B cell (primary cell): ENCODE results near the gene PAPPA. TPM values are rescaled to one million over a fixed set of nuclear protein-coding genes. Genes with fewer than 3 reads are reported as not detected.

Experiments used
- ATAC-seq: fragments of 200-7000 bp; cut with Tn5 transposase; one replicate; pipeline ENCODE4 v1.10.0; 2021; ENCODE audit warnings: low read depth, mild to moderate bottlenecking, moderate number of reproducible peaks, moderate library complexity
- CTCF ChIA-PET: fragments of 350-600 bp; sonication (Branson Sonifier 250); formaldehyde crosslinking; loops from one replicate; lab custom pipeline; 2021; ENCODE audit warnings: antibody characterized with exemption, inconsistent platforms; lab: Charles Lee
- POLR2A ChIA-PET: fragments of 350-600 bp; sonication (Branson Sonifier 250); formaldehyde crosslinking; loops from one replicate; lab custom pipeline; 2021; ENCODE audit warnings: antibody characterized with exemption; lab: Charles Lee
- DNase-seq: peaks from one replicate; pipeline ENCODE4 v3.0.0; 2013
- H2AFZ ChIP-seq: 2 replicates; pipeline ENCODE4 v1.6.1; 2012; ENCODE audit warnings: mild to moderate bottlenecking, low read depth, low read length; ENCODE audit not compliant: insufficient read depth, poor library complexity, severe bottlenecking
- H3K27ac ChIP-seq, 2 donors: 1 replicate in 1 of 2; 2 replicates in 1 of 2; pipeline ENCODE4 v1.5.1; 2012 to 2013; ENCODE audit warnings: low read length in 2 of 2, mild to moderate bottlenecking in 2 of 2, moderate library complexity in 1 of 2
- H3K27me3 ChIP-seq, 4 experiments: fragments of 200-600 bp in 1 of 4; sonication (generic) in 1 of 4; replicated peaks in 1 of 4; 1 replicate in 2 of 4; 2 replicates in 2 of 4; pipeline versions ENCODE4 v1.6.1 to v1.7.0; 2013 to 2016; ENCODE audit warnings: low read length in 3 of 4, mild to moderate bottlenecking in 2 of 4, mixed read lengths in 1 of 4, moderate library complexity in 1 of 4; ENCODE audit not compliant: insufficient read depth in 4 of 4, control insufficient read depth in 3 of 4; ENCODE audit errors: control extremely low read depth in 1 of 4
- H3K36me3 ChIP-seq, 2 experiments: replicated peaks in 1 of 2; 1 replicate in 1 of 2; 2 replicates in 1 of 2; pipeline versions ENCODE4 v1.6.1 to v1.7.1; 2013; ENCODE audit warnings: low read length in 1 of 2; ENCODE audit not compliant: insufficient read depth in 2 of 2, control insufficient read depth in 1 of 2; ENCODE audit errors: control extremely low read depth in 1 of 2, extremely low read depth in 1 of 2
- H3K4me1 ChIP-seq, 2 donors: fragments of 200-600 bp in 1 of 2; sonication (generic) in 1 of 2; 1 replicate in 1 of 2; 2 replicates in 1 of 2; pipeline versions ENCODE4 v1.5.1 to v1.6.1; 2013 to 2017; ENCODE audit warnings: low read length in 2 of 2; ENCODE audit not compliant: control insufficient read depth in 2 of 2, insufficient read depth in 2 of 2
- H3K4me2 ChIP-seq: replicated peaks from 2 replicates; pipeline ENCODE3; 2012; ENCODE audit warnings: mild to moderate bottlenecking, low read depth, low read length; ENCODE audit not compliant: poor library complexity, severe bottlenecking
- H3K4me3 ChIP-seq, 5 experiments: fragments of 200-600 bp in 1 of 5; sonication (generic) in 1 of 5; 1 replicate in 3 of 5; 2 replicates in 2 of 5; pipeline versions ENCODE4 v1.5.1 to v1.7.0; 2011 to 2016; ENCODE audit warnings: low read length in 4 of 5, mild to moderate bottlenecking in 4 of 5, low read depth in 2 of 5, control low read depth in 1 of 5, moderate library complexity in 1 of 5; ENCODE audit not compliant: insufficient read depth in 1 of 5; ENCODE audit errors: control extremely low read depth in 1 of 5, extremely low read depth in 1 of 5
- H3K79me2 ChIP-seq: fragments of 200-600 bp; sonication (generic); one replicate; pipeline ENCODE4 v1.6.0; 2016; ENCODE audit warnings: low read length; ENCODE audit not compliant: control insufficient read depth, insufficient read depth
- H3K9ac ChIP-seq: fragments of 200-600 bp; sonication (generic); 2 replicates; pipeline ENCODE4 v1.6.1; 2017; ENCODE audit warnings: mild to moderate bottlenecking, low read length, moderate library complexity
- H3K9me3 ChIP-seq, 3 donors: one replicate each; pipeline versions ENCODE4 v1.6.1 to v1.7.1; 2013; ENCODE audit warnings: low read length in 2 of 3; ENCODE audit not compliant: control insufficient read depth in 2 of 3, insufficient read depth in 1 of 3; ENCODE audit errors: control extremely low read depth in 1 of 3
- H4K20me1 ChIP-seq: 2 replicates; pipeline ENCODE4 v1.6.0; 2012; ENCODE audit warnings: mild to moderate bottlenecking, low read length; ENCODE audit not compliant: insufficient read depth, control insufficient read depth, poor library complexity, severe bottlenecking
- H3K27ac Mint-ChIP-seq: one replicate; pipeline ENCODE4 v1.8.0; 2021; ENCODE audit warnings: mixed read lengths
- H3K27me3 Mint-ChIP-seq: one replicate; pipeline ENCODE4 v1.8.0; 2021; ENCODE audit warnings: mixed read lengths
- H3K4me1 Mint-ChIP-seq: one replicate; pipeline ENCODE4 v1.8.0; 2021; ENCODE audit warnings: mixed read lengths
- H3K4me3 Mint-ChIP-seq: one replicate; pipeline ENCODE4 v1.8.0; 2021; ENCODE audit warnings: mixed read lengths
- H3K9me3 Mint-ChIP-seq: one replicate; pipeline ENCODE4 v1.8.0; 2022; ENCODE audit warnings: mixed read lengths; ENCODE audit not compliant: insufficient read depth
- CTCF ChIP-seq: fragments of 200-600 bp; IDR thresholded peaks from one replicate; pipeline ENCODE4 v1.8.0; 2022; ENCODE audit warnings: antibody characterized with exemption, mild to moderate bottlenecking
- EZH2 ChIP-seq: IDR thresholded peaks from 2 replicates; pipeline ENCODE4 v1.6.1; 2012; ENCODE audit warnings: borderline replicate concordance, low read depth, mild to moderate bottlenecking, moderate library complexity, low read length; ENCODE audit not compliant: insufficient read depth, poor library complexity, severe bottlenecking
- WGBS: methylation state at CpG from one replicate; pipeline ENCODE4 v1.1.5; 2013; ENCODE audit warnings: missing lambda C conversion rate; ENCODE audit not compliant: insufficient coverage; 5-methylcytosine and 5-hydroxymethylcytosine counted together
- intact Hi-C: fragments of 100-400 bp; cut with micrococcal nuclease; formaldehyde crosslinking; loops from one replicate; pipeline ENCODE4 v1.10.0; 2022
- polyA plus RNA-seq: library from polyadenylated mRNA; depleted of rRNA; stranded (reverse); fragments of >200 nt; gene quantifications from 2 replicates; pipeline ENCODE4 v1.2.3, GENCODE V29; 2012
- total RNA-seq, 2 donors: library from RNA; stranded (reverse); fragments of 120-200 nt in 1 of 2; gene quantifications; 1 replicate in 1 of 2; 2 replicates in 1 of 2; pipeline versions ENCODE4 v1.2.3 to v1.2.4, GENCODE V29; 2013 to 2022

The PAPPA gene
- total and polyA plus RNA-seq, 2 donors (not counting 1 experiment from before 2014, with no cell fraction given), result not detected

GRCh38 chr9:116317503-116317902 lies 163.9 kb downstream of the PAPPA start:
- H3K4me3 Mint-ChIP-seq, result no peak overlapping the region
- no peak for ATAC-seq
- no peak for DNase-seq
- POLR2A ChIA-PET, result no interaction called here
- Histone ChIP-seq H3K4me1 (no peaks in the 10 kb centered on the region), H3K79me2 (no peaks in the 10 kb centered on the region), H2AFZ (no peak overlapping the region), H4K20me1 (no peaks in the 10 kb centered on the region), H3K9me3 (no peaks in the 10 kb centered on the region), H3K27me3 (no peaks in the 10 kb centered on the region), H3K36me3 (no peaks in the 10 kb centered on the region), H3K4me2 (no peak overlapping the region), H3K27ac (no peak overlapping the region), H3K4me3 (no peak overlapping the region), H3K9ac (no peak overlapping the region)
- no peak overlapping the region for H3K27ac Mint-ChIP-seq
- 89% methylated on average over 2 of the region's 2 CpGs for WGBS
- TF ChIP-seq CTCF, result no peak
- TF ChIP-seq EZH2, result no peak
- H3K4me1 Mint-ChIP-seq, result no peaks in the 10 kb centered on the region
- no peaks in the 10 kb centered on the region for H3K9me3 Mint-ChIP-seq
- CTCF ChIA-PET, result no interaction called here
- intact Hi-C loops, result no loop called here
- H3K27me3 Mint-ChIP-seq, result peaks cover 4% of the 10 kb centered on the region

DNA sequence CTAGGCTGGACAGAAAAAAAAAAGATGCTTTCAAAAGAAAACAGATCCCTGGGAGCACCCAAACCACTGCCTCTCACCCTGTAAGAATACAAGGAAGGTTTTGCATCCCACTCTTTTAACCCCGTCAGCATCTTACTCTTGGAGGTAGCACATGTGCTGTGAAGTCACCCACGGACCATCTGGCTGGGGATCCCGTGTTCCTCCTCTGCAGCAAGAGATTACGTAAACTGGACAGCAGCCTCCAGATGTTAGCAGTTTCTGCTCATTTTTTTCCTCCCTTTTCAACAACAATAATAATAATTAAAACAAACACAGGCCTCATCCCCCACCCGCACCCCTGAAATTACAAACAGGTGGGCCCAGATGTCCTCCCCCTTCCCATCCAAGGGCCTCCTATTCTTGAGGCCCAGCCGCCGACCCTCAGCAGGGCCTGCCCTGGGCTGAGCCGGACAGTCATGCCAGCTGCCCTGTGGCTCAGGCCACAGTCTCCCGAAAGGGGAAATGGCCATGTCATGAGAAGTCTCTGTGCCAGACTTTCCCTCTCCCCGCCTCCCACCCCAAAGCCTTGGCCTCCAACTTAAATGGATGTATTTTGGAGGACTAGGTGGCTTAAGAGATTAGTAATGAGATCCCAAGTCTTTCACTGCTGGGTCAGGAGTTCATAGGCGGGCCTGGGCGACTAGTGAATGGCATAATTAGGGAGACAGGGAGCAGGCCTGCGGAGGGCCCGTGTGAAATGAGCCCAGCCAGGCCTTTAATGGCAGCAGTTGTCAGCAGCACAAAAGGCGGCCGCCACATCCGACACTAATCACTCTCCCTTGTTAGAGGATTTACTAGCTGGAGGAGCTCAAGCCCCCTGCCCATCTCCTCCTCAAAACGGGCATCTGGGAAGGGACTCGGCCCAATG lies 165.1 kb downstream of the PAPPA start:
- Histone ChIP-seq H3K36me3 (no peaks in the 10 kb centered on the region), H4K20me1 (no peaks in the 10 kb centered on the region), H3K4me1 (no peaks in the 10 kb centered on the region), H3K79me2 (no peaks in the 10 kb centered on the region), H3K4me3 (no peak overlapping the region), H2AFZ (no peak overlapping the region), H3K27me3 (no peaks in the 10 kb centered on the region), H3K9me3 (no peaks in the 10 kb centered on the region), H3K9ac (no peak overlapping the region), H3K27ac (no peak overlapping the region), H3K4me2 (no peak overlapping the region)
- DNase-seq, result no peak
- Mint-ChIP-seq H3K27ac (no peak overlapping the region), H3K9me3 (no peaks in the 10 kb centered on the region), H3K27me3 (peaks cover 4% of the 10 kb centered on the region), H3K4me3 (no peak overlapping the region), H3K4me1 (no peaks in the 10 kb centered on the region)
- POLR2A ChIA-PET, result no interaction called here
- TF ChIP-seq CTCF (no peak), EZH2 (no peak)
- intact Hi-C loops, result no loop called here
- ATAC-seq, result no peak
- CTCF ChIA-PET, result no interaction called here
- 96% methylated on average over 14 of the region's 19 CpGs for WGBS
